ENCODE results near the gene IL37. TPM values are rescaled to one million over a fixed set of nuclear protein-coding genes. Genes with fewer than 3 reads are reported as not detected.
"Not testable (repeated sequence)": the region's sequence is repeated elsewhere in the genome, so short reads cannot be mapped to it uniquely, and the experiment has no call there.

IL37 gene
- total and polyA plus RNA-seq, 2 donors (not counting 3 experiments of a cell fraction or from before 2014, with no cell fraction given): not detected

- Histone ChIP-seq H3K9me3 (replicated peaks; ENCODE audit: control insufficient read depth, insufficient read depth, low read length) (no peaks in the 10 kb centered on the region), H2AFZ (ENCODE audit: low read depth, low read length) (no peak overlapping the region), H3K4me1 (ENCODE audit: control insufficient read depth, extremely low read depth, insufficient read depth, low read length) (no peaks in the 10 kb centered on the region), H3K27ac (ENCODE audit: insufficient read depth, low read depth, low read length) (no peak overlapping the region), H3K79me2 (ENCODE audit: control insufficient read depth, insufficient read depth, low read length) (no peaks in the 10 kb centered on the region), H3K27me3 (ENCODE audit: control insufficient read depth in 2 of 2, insufficient read depth in 2 of 2, low read length in 2 of 2) (peaks cover 7 to 18% of the 10 kb centered on the region in 2 experiments), H3K9ac (replicated peaks; ENCODE audit: extremely low read depth, insufficient read depth, low read length) (no peak overlapping the region), H3K4me2 (ENCODE audit: insufficient read depth, low read length) (no peak overlapping the region), H4K20me1 (replicated peaks; ENCODE audit: control insufficient read depth, extremely low read depth, insufficient read depth, low read length) (no peaks in the 10 kb centered on the region), H3K4me3 (replicated peaks in 1 of 3; ENCODE audit: insufficient read depth in 1 of 3, low read depth in 1 of 3, low read length in 3 of 3) (no peak overlapping the region), H3K36me3 (ENCODE audit: control insufficient read depth in 2 of 2, extremely low read depth in 1 of 2, insufficient read depth in 2 of 2, low read length in 2 of 2) (no peaks in the 10 kb centered on the region), H3K9me1 (replicated peaks; ENCODE audit: control insufficient read depth, extremely low read depth, insufficient read depth, low read length) (no peaks in the 10 kb centered on the region)
- BruUV-seq (replicated peaks): no TSS peak
- no peak for TF ChIP-seq FOS (IDR thresholded peaks at IDR 0.05; ENCODE audit: borderline replicate concordance, insufficient read depth, low read length)
- no peak for TF ChIP-seq CTCF (IDR thresholded peaks at IDR 0.05; ENCODE audit: extremely low read depth in 1 of 2, insufficient read depth in 1 of 2, low read depth in 1 of 2, low read length in 2 of 2)
- TF ChIP-seq MYC (IDR thresholded peaks at IDR 0.05; ENCODE audit: low read depth, low read length): no peak
- no peak for TF ChIP-seq MAX (IDR thresholded peaks at IDR 0.05; ENCODE audit: insufficient read depth, insufficient read length)
- no peak for TF ChIP-seq EZH2 (IDR thresholded peaks at IDR 0.05; ENCODE audit: borderline replicate concordance, low read depth, low read length, severe bottlenecking)
- TF ChIP-seq JUN (IDR thresholded peaks at IDR 0.05; ENCODE audit: borderline replicate concordance, insufficient read depth, insufficient read length, low read depth): no peak
- TF ChIP-seq GATA2 (IDR thresholded peaks at IDR 0.05; ENCODE audit: insufficient read depth, insufficient read length, low read depth, low read length): no peak
- TF ChIP-seq POLR2A (IDR thresholded peaks at IDR 0.05; ENCODE audit: low read depth, low read length): no peak
- no peak for TF ChIP-seq POLR2AphosphoS5 (IDR thresholded peaks at IDR 0.05; ENCODE audit: insufficient read depth, low read depth, low read length)
- DNase-seq (ENCODE audit: low read depth, low spot score): no peak
- POLR2A ChIA-PET: no interaction called here
- intact Hi-C loops (cut with micrococcal nuclease) (no loop called here), dilution Hi-C loops (cut with MboI; ENCODE audit: extremely low pct_ligation_motif_present, low sequenced_read_pairs) (no loop called here)
- no peak for FAIRE-seq
- CTCF ChIA-PET: no interaction called here
These were observed 3.7 kb upstream of the IL37 start for GRCh38 chr2:112907001-112907949.

- H3K36me3 ChIP-seq (ENCODE audit: control insufficient read depth in 2 of 2, extremely low read depth in 1 of 2, insufficient read depth in 2 of 2, low read length in 2 of 2); H3K4me1 ChIP-seq (ENCODE audit: control insufficient read depth, extremely low read depth, insufficient read depth, low read length); H3K4me3 ChIP-seq (replicated peaks in 1 of 3; ENCODE audit: insufficient read depth in 1 of 3, low read depth in 1 of 3, low read length in 3 of 3); H3K9me1 ChIP-seq (replicated peaks; ENCODE audit: control insufficient read depth, extremely low read depth, insufficient read depth, low read length); H3K4me2 ChIP-seq (ENCODE audit: insufficient read depth, low read length); POLR2A ChIA-PET; H4K20me1 ChIP-seq (replicated peaks; ENCODE audit: control insufficient read depth, extremely low read depth, insufficient read depth, low read length); intact Hi-C loops (cut with micrococcal nuclease); H3K9me3 ChIP-seq (replicated peaks; ENCODE audit: control insufficient read depth, insufficient read depth, low read length); H3K27ac ChIP-seq (ENCODE audit: insufficient read depth, low read depth, low read length); H3K79me2 ChIP-seq (ENCODE audit: control insufficient read depth, insufficient read depth, low read length); DNase-seq (ENCODE audit: low read depth, low spot score); H3K9ac ChIP-seq (replicated peaks; ENCODE audit: extremely low read depth, insufficient read depth, low read length); H2AFZ ChIP-seq (ENCODE audit: low read depth, low read length); BruUV-seq (replicated peaks); FAIRE-seq; CTCF ChIA-PET; dilution Hi-C loops (cut with MboI; ENCODE audit: extremely low pct_ligation_motif_present, low sequenced_read_pairs): not testable (repeated sequence)
- peaks cover 8 to 18% of the 10 kb centered on the region in 2 experiments for H3K27me3 ChIP-seq (ENCODE audit: control insufficient read depth in 2 of 2, insufficient read depth in 2 of 2, low read length in 2 of 2)
These were observed 2.4 kb upstream of the IL37 start for GRCh38 chr2:112908559-112908958.

All from endothelial cell of umbilical vein (primary cell).